Omental fat pad (tissue), 4 donors: Measurements from ENCODE around the gene PRDM16. TPM values are rescaled to one million over a fixed set of nuclear protein-coding genes. Genes with fewer than 3 reads are reported as not detected.
A peak's percentile ranks its signal among the peaks of the same experiment; 100 is the strongest.

Experiments
- ATAC-seq: fragments of 150-250 bp; one replicate; pipeline ENCODE4 v1.9.1; 2016; ENCODE audit warnings: mild to moderate bottlenecking, moderate library complexity; ENCODE audit not compliant: low FRiP score
- DNase-seq: peaks from one replicate; pipeline ENCODE4 v3.0.0-alpha.2; 2019; ENCODE audit warnings: low spot score
- CTCF ChIP-seq, 3 donors: fragments of 450-650 bp; IDR thresholded peaks; one replicate each; pipeline ENCODE4 v1.5.1; 2016 to 2017; ENCODE audit warnings: antibody characterized with exemption in 3 of 3, mild to moderate bottlenecking in 3 of 3, moderate library complexity in 2 of 3
- total RNA-seq, 4 donors: library from RNA; depleted of rRNA; stranded (reverse); fragments of >200 nt; gene quantifications; one replicate each; pipeline ENCODE4 v1.1.0, GENCODE V29; 2016

Gene PRDM16
- total RNA-seq, 4 donors from 2014 or later, result 0.19 to 3.8 (median 1.8) TPM

DNA sequence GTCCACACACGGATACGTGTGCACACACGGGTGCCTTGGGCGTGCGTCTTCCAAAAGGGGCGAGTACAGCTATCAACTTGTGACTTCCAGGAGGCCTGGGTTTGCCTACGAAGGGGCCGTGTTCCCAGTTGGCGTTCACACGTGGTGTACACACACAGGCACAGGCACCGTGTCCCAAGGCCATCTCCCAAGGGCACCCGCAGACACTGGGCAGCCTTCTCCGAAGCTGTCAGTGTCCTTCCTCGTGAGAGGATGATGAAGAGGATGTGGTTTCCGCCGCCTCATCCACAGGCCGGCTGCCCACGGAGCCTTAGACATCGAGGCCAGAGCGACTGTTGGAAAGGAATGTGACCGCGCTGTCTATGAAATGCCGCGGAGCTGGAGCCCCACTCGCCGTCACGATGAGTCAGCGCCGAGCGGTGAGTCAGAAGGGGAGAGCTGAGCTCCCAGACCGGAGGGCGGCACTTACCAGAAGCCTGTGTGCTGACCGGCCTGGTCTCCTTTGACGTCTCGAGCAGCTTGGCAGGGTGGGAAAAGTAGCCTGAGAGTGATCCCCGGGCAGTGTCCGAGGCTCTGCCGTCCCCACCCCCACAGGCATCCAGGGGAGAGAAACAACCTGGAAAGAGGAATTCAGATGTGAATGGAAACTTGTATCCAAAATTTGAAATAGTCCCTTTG is 244.0 kb downstream of the PRDM16 start:
- ATAC-seq (peak; percentile 90), DNase-seq (peak; percentile 89)
- TF ChIP-seq CTCF (IDR thresholded peaks at IDR 0.05), result no peak

GRCh38 chr1:3313576-3313950 is 244.6 kb downstream of the PRDM16 start:
- no peak for TF ChIP-seq CTCF (IDR thresholded peaks at IDR 0.05)
- DNase-seq (peak; percentile 50), ATAC-seq (peak; percentile 57)

GRCh38 chr1:3314491-3315381 is 245.7 kb downstream of the PRDM16 start:
- no peak for TF ChIP-seq CTCF (IDR thresholded peaks at IDR 0.05)
- ATAC-seq (peak; percentile 61), DNase-seq (no peak)

- DNase-seq (no peak), ATAC-seq (no peak)
- no peak for TF ChIP-seq CTCF (IDR thresholded peaks at IDR 0.05)
Observed at GRCh38 chr1:3315399-3316339, 246.7 kb downstream of the PRDM16 start.

- ATAC-seq, result no peak
- TF ChIP-seq CTCF (IDR thresholded peaks at IDR 0.05), result no peak
- DNase-seq, result no peak
Observed at GRCh38 chr1:3316340-3316943, 247.4 kb downstream of the PRDM16 start.

DNA sequence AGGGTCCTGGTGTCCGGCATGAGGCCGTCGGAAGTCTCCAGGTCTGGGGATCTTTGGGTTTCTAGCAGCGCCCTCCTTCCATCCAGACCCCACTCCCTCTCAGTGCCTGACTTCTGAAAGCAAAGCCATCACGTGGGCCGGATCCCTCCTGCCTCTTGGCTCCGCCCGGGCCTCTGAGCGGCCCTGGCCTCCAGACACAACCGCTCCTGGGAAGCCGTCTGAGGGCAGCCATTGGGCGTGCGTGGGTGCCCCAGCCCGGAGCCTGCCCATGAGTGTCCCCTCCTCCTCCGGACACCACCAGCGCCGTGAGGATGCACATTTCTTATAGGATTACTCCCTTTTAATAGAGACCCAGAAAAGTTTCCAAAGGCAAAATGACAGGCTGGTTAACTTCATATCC is 248.5 kb downstream of the PRDM16 start:
- DNase-seq, result no peak
- no peak for ATAC-seq
- no peak for TF ChIP-seq CTCF (IDR thresholded peaks at IDR 0.05)
